Uterus (tissue), 4 donors: ENCODE results near the gene STXBP5L. TPM values are rescaled to one million over a fixed set of nuclear protein-coding genes. Genes with fewer than 3 reads are reported as not detected.

ENCODE experiments used
- DNase-seq, 2 donors: peaks; one replicate each; pipeline ENCODE4 v3.0.0-alpha.2; 2019 to 2020
- H3K27ac ChIP-seq, 2 donors: fragments of 200-600 bp; sonication (generic); 1 replicate in 1 of 2; 2 replicates in 1 of 2; pipeline ENCODE4 v1.5.1; 2016 to 2018
- H3K27me3 ChIP-seq, 2 donors: fragments of 200-600 bp; sonication (generic); one replicate each; pipeline ENCODE4 v1.5.1; 2018 to 2019; ENCODE audit warnings: control low read depth in 1 of 2
- H3K36me3 ChIP-seq, 2 donors: fragments of 200-600 bp; sonication (generic); one replicate each; pipeline ENCODE4 v1.5.1; 2019; ENCODE audit warnings: control low read depth in 1 of 2
- H3K4me1 ChIP-seq, 2 donors: fragments of 200-600 bp; sonication (generic); one replicate each; pipeline ENCODE4 v1.5.1; 2018 to 2019; ENCODE audit warnings: control low read depth in 1 of 2
- H3K4me3 ChIP-seq, 2 donors: fragments of 200-600 bp; sonication (generic); 1 replicate in 1 of 2; 2 replicates in 1 of 2; pipeline ENCODE4 v1.5.1; 2018 to 2019; ENCODE audit warnings: mild to moderate bottlenecking in 1 of 2
- H3K9me3 ChIP-seq, 2 donors: fragments of 200-600 bp; sonication (generic); one replicate each; pipeline ENCODE4 v1.5.1; 2019; ENCODE audit warnings: control low read depth in 1 of 2
- CTCF ChIP-seq, 4 experiments: fragments of 200-600 bp in 2 of 4; fragments of 450-650 bp in 2 of 4; sonication (generic) in 2 of 4; IDR thresholded peaks; one replicate each; pipeline ENCODE4 v1.5.1; 2016 to 2019; ENCODE audit warnings: antibody characterized with exemption in 4 of 4, mild to moderate bottlenecking in 2 of 4, moderate library complexity in 1 of 4
- POLR2A ChIP-seq, 2 donors: fragments of 450-650 bp; IDR thresholded peaks; one replicate each; pipeline ENCODE4 v1.6.1; 2016; ENCODE audit warnings: antibody characterized with exemption in 2 of 2, mild to moderate bottlenecking in 1 of 2, moderate library complexity in 1 of 2
- intact Hi-C: fragments of 100-400 bp; cut with DNase I; formaldehyde crosslinking; loops from one replicate; pipeline ENCODE4 v1.15.1; 2023; ENCODE audit warnings: low total_unique reads
- microRNA-seq: library from miRNA; unstranded; fragments of <30 nt; microRNA quantifications from one replicate; pipeline ENCODE4, GENCODE V29; 2016; ENCODE audit warnings: borderline microRNAs expressed, borderline replicate concordance
- small RNA-seq: library from RNA; depleted of rRNA; stranded (forward); fragments of <200 nt; gene quantifications from one replicate; pipeline ENCODE3, GENCODE V24; 2016
- total RNA-seq, 4 donors: library from RNA; depleted of rRNA in 3 of 4; stranded (reverse); fragments of >200 nt in 3 of 4; gene quantifications; one replicate each; pipeline versions ENCODE4 v1.1.0 to v1.2.4, GENCODE V29; 2014 to 2023
- donor health status: DM: yes; HTN: yes; CAD: no.

Gene STXBP5L
- total RNA-seq, 4 donors from 2014 or later: under 0.01 to 2.6 (median 1.1) TPM

DNA sequence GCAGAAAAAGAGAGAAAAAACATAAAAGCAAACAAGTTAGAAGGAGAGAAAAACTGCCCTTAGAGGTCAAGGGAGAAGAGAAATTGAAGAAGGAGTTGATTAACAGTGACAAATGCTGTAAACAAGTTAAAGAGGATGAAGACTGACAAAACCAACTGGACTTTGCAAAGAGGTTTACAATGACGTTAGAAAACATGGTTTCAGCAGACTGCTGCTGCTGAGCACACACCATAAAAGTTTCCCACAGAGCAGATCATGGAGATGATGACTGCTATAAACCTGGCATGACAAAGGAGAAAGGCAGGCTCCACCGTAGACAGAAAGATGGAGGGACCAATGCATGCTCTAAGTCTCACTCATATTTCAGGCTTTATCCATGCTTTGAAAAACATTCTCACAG is 559.1 kb downstream of the STXBP5L start:
- intact Hi-C loops: no loop called here
- H3K9me3 ChIP-seq: no peaks in the 10 kb centered on the region
- DNase-seq: no peak
- no peaks in the 10 kb centered on the region for H3K27me3 ChIP-seq
- no peak for TF ChIP-seq CTCF (IDR thresholded peaks at IDR 0.05)
- no peak for TF ChIP-seq POLR2A (IDR thresholded peaks at IDR 0.05)
- H3K27ac ChIP-seq: no peak overlapping the region
- no peak overlapping the region for H3K4me3 ChIP-seq
- no peaks in the 10 kb centered on the region for H3K4me1 ChIP-seq
- H3K36me3 ChIP-seq: no peaks in the 10 kb centered on the region

DNA sequence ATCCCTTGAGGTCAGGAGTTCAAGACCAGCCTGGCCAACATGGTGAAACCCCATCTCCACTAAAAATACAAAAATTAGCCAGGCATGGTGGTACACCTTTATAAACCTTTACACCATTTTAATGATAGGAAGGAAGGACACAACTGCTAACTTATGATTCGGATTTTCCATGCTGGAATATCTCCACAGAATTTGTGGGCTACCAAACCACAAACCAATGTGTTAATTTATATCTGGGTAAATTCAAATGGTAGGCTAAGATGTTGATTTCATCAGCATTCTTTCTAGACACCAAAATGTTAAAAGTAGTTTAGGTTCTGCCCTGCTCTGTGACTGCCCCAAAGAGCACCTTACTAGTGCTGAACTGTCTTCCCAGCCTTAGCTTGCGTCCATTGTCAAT is 565.0 kb downstream of the STXBP5L start:
- Histone ChIP-seq H3K27me3 (no peaks in the 10 kb centered on the region), H3K9me3 (no peaks in the 10 kb centered on the region), H3K27ac (no peak overlapping the region), H3K4me3 (no peak overlapping the region), H3K4me1 (no peaks in the 10 kb centered on the region), H3K36me3 (no peaks in the 10 kb centered on the region)
- intact Hi-C loops: no loop called here
- TF ChIP-seq CTCF (IDR thresholded peaks at IDR 0.05) (no peak), POLR2A (IDR thresholded peaks at IDR 0.05) (no peak)
- DNase-seq: no peak

Small RNAs within 50 kb of the gene (microRNA-seq; reads per million reads assigned to microRNA genes)
- gene MIR5682: not detected

Small RNAs within 50 kb of the gene (small RNA-seq; reads per million reads assigned to genes)
- not detected for gene MIR5682

Other genes with a start within 250 kb of the STXBP5L start
- gene HGD, start 226.0 kb upstream of the STXBP5L start, total RNA-seq: 1 to 10 TPM in 2 of 4 donors, under 1 TPM in 1, not detected in 1; 0.98 to 7.4 (median 6.4) TPM
- 10 to 100 TPM in 3 of 4 donors, 1 to 10 TPM in 1; 9.1 to 54.6 (median 31.7) TPM for gene RABL3, start 165.7 kb upstream of the STXBP5L start, total RNA-seq
- 10 to 100 TPM; 11.0 to 38.5 (median 16.6) TPM for gene GTF2E1, start 165.5 kb upstream of the STXBP5L start, total RNA-seq